ENCODE data around the gene MZB1. TPM values are rescaled to one million over a fixed set of nuclear protein-coding genes. Genes with fewer than 3 reads are reported as not detected.

MZB1 gene
- total RNA-seq, 4 donors from 2014 or later: 1.1 to 6.0 TPM; not detected in 2

DNA sequence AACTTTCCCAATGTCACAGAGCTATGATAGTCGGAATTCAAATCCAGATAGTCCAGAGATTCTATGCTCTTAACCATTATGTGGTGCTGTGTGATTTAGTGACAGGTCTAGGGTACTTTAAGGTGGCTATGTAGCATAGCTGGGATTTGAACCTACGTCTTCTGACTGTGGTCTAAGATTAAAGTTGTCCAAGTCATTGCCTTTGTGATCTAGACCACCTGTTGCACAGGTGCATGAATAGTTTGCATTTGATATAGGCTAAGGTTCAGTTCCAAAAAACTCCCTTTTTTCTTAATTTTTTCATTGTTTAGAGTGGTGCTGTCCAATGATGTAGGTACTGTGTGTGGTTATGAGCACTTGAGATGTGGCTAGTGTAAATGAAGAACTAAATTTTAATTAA, 45.5 kb downstream of the MZB1 start:
- TF ChIP-seq POLR2A (IDR thresholded peaks at IDR 0.05) (no peak), CTCF (IDR thresholded peaks at IDR 0.05) (no peak)
- no peak overlapping the region for H3K4me3 ChIP-seq (replicated peaks in 1 of 3)
- H3K27me3 ChIP-seq: no peaks in the 10 kb centered on the region
- H3K9me3 ChIP-seq: no peaks in the 10 kb centered on the region
- H3K36me3 ChIP-seq: no peaks in the 10 kb centered on the region
- no peak for DNase-seq
- H3K4me1 ChIP-seq: peaks cover 14 to 26% of the 10 kb centered on the region in 2 donors
- no peak overlapping the region for H3K27ac ChIP-seq
- intact Hi-C loops (cut with DNase I): loop anchor here (5.0 kb wide), 1 partner anchor 52 kb away; the partner anchor contains the start of gene MATR3
- WGBS, 2 donors: 84 to 94% methylated on average over 2 of the region's 2 CpGs

- H3K4me1 ChIP-seq: peaks cover 14 to 26% of the 10 kb centered on the region in 2 donors
- TF ChIP-seq POLR2A (IDR thresholded peaks at IDR 0.05) (no peak), CTCF (IDR thresholded peaks at IDR 0.05) (no peak)
- no peak for DNase-seq
- WGBS, 2 donors: 89 to 93% methylated on average over 9 of the region's 9 CpGs
- H3K27ac ChIP-seq: no peak overlapping the region
- H3K36me3 ChIP-seq: no peaks in the 10 kb centered on the region
- no peaks in the 10 kb centered on the region for H3K9me3 ChIP-seq
- intact Hi-C loops (cut with DNase I): loop anchor here (5.0 kb wide), 1 partner anchor 51 kb away; the partner anchor contains the start of gene MATR3
- H3K4me3 ChIP-seq (replicated peaks in 1 of 3): peak overlapping the region in 1 of 3 donors; percentile 80
- H3K27me3 ChIP-seq: no peaks in the 10 kb centered on the region
Observed at GRCh38 chr5:139343476-139343875, 46.2 kb downstream of the MZB1 start.

- 0% methylated on average over 16 of the region's 16 CpGs for WGBS, 2 donors
- H3K4me3 ChIP-seq (replicated peaks in 1 of 3): peak overlapping the region; percentile 21 to 98 (median 80)
- H3K27me3 ChIP-seq: no peaks in the 10 kb centered on the region
- DNase-seq: no peak
- peak overlapping the region; percentile 82 to 96 (median 95) for H3K27ac ChIP-seq
- no peak for TF ChIP-seq POLR2A (IDR thresholded peaks at IDR 0.05)
- peak in 1 of 6 experiments; percentile 5 for TF ChIP-seq CTCF (IDR thresholded peaks at IDR 0.05)
- H3K9me3 ChIP-seq: no peaks in the 10 kb centered on the region
- intact Hi-C loops (cut with DNase I): loop anchor here (5.0 kb wide), 1 partner anchor 50 kb away; the partner anchor contains the start of gene MATR3
- H3K4me1 ChIP-seq: peaks cover 14 to 26% of the 10 kb centered on the region in 2 donors
- H3K36me3 ChIP-seq: no peaks in the 10 kb centered on the region
Observed at GRCh38 chr5:139342423-139342723, 47.3 kb downstream of the MZB1 start.

DNA sequence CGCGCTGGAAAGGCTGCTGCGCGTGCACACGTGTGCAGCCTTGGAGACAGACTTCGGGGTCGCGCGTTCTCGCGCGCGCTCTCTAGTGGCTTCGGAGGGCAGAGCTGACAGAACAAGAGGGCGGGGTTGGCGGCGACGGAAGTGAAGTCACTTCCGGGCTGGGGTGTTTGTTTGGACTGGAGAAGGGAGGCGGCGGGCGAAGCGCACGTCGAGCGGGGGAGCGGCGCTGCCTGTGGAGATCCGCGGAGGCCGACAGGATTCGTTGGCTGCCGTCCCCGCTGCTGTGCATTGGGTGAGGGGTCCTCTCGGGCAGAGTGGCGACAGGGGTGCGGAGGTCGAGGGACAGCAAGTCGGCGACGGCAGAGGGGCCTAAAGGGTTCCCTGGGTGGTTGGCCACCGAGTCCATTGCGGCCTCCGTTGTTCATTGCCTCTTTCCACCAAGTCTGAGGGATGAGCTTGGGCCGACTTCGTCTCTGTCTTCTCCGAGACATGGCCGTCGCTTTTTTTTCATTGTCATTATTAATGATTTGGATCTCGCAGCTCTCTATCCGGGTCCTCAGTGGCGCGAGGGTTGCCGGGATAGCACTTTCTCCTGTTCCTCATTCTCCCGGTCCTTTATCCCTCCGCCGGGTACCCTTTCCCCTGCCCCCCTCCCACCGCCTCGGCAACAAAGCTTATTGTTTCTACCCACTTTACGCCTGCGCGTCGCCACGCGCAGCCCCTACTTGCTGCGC, 47.9 kb downstream of the MZB1 start, which contains the start of gene PAIP2:
Gene PAIP2, plus strand, starts transcription at position 166 of the 734 bp plus-strand sequence. CDS start 21,931 bp downstream, outside the sequence.
- TF ChIP-seq POLR2A (IDR thresholded peaks at IDR 0.05) (peak; percentile 81 to 98), CTCF (IDR thresholded peaks at IDR 0.05) (peak; percentile 45 to 75 (median 54))
- intact Hi-C loops (cut with DNase I): loop anchor here (5.0 kb wide), 1 partner anchor 50 kb away; the partner anchor contains the start of gene MATR3
- 1% methylated on average over 25 to 62 of the region's 66 CpGs for WGBS, 2 donors

GRCh38 chr5:139341187-139341688, 48.5 kb downstream of the MZB1 start:
- no peak for DNase-seq
- WGBS, 2 donors: 8 to 10% methylated on average over 10 to 11 of the region's 17 CpGs
- peak overlapping the region in 1 of 3 donors; percentile 95 for H3K27ac ChIP-seq

More for the DNA sequence above, 47.9 kb downstream of the MZB1 start, which contains the start of gene PAIP2:
- DNase-seq: peak; percentile 98 to 99
- peak within 1 kb of the TSS; percentile 21 to 98 (median 80) for H3K4me3 ChIP-seq (replicated peaks in 1 of 3)
- H3K27ac ChIP-seq: peak within 1 kb of the TSS; percentile 82 to 96 (median 95)
- no peaks in the 10 kb centered on the region for H3K9me3 ChIP-seq
- H3K4me1 ChIP-seq: peaks cover 14 to 26% of the 10 kb centered on the region in 2 donors
- no peaks in the 10 kb centered on the region for H3K36me3 ChIP-seq
- H3K27me3 ChIP-seq: no peaks in the 10 kb centered on the region

More at GRCh38 chr5:139341187-139341688, 48.5 kb downstream of the MZB1 start:
- Histone ChIP-seq H3K27me3 (no peaks in the 10 kb centered on the region), H3K36me3 (no peaks in the 10 kb centered on the region), H3K4me3 (replicated peaks in 1 of 3) (peak overlapping the region in 1 of 3 donors; percentile 80), H3K4me1 (peaks cover 14 to 26% of the 10 kb centered on the region in 2 donors), H3K9me3 (no peaks in the 10 kb centered on the region)
- TF ChIP-seq POLR2A (IDR thresholded peaks at IDR 0.05): no peak
- TF ChIP-seq CTCF (IDR thresholded peaks at IDR 0.05): no peak
- intact Hi-C loops (cut with DNase I): loop anchor here (5.0 kb wide), 1 partner anchor 49 kb away; the partner anchor contains the start of gene MATR3

All from thyroid gland (tissue), 4 donors.